DMS 273 (cell line): ENCODE results near the gene PCED1A.

Source experiments
- DNase-seq: peaks from one replicate; lab custom pipeline; 2025; ENCODE audit not compliant: unreplicated experiment; lab: John Stamatoyannopoulos, UW

PCED1A gene, protein sequence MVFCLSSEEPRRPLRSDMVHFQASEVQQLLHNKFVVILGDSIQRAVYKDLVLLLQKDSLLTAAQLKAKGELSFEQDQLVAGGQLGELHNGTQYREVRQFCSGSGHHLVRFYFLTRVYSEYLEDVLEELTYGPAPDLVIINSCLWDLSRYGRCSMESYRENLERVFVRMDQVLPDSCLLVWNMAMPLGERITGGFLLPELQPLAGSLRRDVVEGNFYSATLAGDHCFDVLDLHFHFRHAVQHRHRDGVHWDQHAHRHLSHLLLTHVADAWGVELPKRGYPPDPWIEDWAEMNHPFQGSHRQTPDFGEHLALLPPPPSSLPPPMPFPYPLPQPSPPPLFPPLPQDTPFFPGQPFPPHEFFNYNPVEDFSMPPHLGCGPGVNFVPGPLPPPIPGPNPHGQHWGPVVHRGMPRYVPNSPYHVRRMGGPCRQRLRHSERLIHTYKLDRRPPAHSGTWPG

DNA sequence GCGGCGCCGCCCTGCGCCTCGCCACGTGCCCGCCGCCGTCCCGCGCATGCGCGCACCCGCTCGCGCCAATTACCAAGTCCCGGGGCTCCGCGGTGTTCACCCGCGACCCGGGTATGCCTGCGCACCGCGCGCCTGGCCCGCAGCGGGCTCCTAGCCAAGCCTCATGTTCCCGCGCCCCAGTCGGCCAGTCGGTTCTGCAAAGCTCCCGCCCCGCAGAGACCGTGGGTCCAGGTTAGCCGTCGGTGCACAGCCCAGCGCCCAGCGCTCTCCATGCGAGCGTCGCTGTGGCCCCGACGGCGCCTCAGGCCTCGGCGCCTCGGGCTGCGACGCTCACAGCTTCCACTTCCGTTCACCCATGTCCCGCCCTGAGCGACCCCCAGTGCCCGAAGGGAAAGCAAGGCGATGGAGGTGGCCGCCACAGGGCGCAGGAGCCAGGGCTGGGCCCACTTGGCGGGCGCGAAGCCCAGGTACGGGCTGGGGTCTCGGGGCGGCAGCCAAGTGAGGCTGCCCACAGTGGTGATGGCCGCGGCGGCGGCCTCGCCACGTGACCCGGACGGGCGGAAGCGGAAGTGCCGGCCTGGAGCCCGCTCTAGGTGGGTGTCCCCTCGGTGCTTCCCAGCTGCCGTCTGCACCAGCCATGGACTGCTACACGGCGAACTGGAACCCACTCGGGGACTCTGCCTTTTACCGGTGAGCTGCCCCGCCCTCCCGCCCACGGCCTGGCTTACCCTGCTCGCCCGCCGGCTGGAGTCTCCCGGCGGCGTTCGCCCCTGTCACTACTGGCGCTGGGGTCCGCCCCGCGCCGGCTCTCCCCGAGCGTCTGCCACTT is at the start of gene PCED1A, which contains the start of gene VPS16:
Gene PCED1A (minus strand): TSS at position 518 of the 829 bp plus-strand sequence. CDS start 743 bp downstream, outside the sequence.
Gene VPS16 (plus strand): TSS at position 608 of the 829 bp plus-strand sequence. CDS start 30 bp downstream, at position 638.
- peak; percentile 95 for DNase-seq

DNA sequence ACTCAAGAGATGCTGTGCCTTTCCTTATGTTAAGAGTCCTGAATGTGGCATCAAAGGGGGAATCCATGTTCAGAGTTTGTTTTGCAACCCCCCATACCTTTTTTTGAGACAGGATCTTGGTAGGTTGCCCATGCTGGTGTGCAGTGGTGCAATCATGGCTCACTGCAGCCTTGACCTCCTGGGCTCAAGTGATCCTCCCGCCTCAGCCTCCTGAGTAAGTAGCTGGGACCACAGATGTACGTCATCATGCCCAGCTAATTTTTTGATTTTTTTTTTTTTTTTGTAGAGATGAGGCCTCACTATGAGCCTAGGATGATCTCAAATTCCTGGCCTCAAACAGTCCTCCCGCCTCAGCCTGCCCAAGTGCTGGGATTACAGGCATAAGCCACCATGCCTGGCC is 49.3 kb upstream of the PCED1A start:
- no peak for DNase-seq

DNA sequence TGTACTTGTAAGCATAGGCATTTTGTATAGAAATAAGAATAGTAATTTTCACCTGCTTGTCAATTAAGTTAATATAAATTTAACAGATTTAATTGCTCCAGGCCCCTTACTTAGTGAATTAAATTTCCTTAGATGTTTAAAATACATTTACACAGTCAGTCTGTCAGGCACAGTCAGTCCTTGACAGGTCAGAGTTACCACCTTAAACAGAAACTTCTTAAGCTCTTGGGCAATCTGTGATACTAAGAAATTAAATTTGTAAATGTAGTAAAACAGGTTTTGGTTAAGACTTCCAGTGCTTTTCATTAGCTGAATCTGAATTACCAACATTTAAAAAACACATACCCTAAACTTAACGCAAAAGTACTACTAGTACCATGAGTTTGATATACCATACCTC is 48.8 kb upstream of the PCED1A start:
- no peak for DNase-seq

DNA sequence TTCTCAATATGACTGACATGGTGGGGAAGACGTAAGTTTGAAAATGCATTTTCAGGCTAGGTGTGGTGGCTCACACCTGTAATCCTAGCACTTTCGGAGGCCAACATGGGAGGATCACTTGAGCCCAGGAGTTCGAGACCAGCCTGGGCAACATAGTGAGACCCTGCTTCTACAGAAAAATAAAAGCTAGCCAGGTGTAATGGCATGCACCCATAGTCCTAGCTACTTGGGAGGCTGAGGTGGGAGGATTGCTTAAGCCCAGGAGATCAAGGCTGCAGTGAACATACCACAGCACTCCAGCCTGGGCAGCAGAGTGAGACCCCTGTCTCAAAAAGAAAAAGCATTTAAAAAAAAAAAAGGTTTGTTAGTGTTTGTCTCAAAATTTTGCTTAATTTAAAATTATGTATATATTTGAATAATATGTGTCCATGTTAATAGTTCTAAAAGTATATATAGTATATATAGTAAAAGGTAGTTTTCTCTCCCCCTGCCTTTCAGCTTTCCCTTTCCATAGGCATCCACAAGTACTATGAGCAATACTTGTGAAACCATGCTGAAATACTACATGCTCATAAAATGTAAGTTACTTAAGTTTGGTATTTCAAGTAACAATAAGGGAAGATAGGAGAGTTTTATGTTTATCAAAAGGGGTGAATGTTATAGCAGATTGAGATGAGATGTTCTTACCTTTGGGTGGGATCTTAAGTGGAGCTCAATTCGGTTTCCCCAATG is 47.9 kb upstream of the PCED1A start:
- DNase-seq = no peak

DNA sequence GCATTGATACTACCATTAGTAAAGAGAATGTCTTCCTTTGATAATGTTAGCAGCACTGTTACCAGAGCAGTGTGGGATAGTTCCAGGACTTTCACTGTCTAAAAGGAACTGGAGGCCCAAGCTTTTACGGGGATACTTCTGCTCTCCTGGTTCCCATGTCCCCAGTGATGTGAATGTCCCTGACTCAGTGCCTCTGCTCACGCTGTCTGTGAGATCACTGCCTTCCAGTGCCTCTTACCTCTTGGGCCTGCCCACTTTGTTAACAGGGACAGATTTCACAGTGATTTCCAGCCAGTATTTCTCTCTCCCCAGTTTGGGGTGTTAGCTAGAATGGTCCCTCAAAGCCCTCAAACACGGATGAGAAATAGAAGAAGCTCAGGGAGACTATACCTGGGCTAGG is 47.3 kb upstream of the PCED1A start:
- no peak for DNase-seq

DNA sequence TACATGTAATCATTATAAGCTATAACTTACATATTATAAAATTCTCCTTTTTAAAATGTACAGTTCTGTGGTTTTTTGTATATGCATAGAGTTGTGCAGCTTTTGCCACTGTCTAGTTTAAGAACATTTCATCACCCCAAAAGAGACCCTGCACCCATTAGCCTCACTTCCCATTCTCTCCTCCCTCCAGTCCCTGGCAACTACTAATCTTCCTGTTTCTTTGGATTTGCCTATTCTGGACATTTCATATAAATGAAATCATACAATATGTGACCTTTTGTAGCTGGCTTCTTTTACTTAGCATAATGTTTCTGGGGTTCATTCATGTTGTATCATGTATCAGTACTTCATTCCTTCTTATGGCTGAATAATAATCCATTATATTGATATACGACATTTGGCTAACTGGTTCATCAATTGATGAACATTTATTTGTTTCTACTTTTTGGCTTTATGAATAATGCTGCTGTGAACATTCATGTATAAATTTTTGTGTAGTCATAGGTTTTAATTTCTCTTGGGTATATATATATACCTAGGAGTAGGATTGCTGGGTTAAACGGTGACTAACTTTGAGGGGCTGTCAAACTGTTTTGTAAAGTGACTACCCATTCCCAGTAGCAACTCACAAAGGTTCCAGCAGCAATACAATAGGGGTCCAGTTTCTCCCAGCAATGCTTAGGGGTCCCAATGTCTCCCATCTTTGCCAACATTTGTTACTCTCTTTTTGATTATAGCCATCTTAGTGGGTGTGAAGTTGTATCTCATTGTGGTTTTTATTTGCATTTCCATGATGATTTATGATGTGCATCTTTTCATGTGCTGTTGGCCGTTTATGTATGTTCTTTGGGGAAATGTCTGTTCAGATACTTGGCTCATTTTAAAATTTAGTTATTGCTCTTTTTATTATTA is 43.5 kb upstream of the PCED1A start:
- DNase-seq = no peak

DNA sequence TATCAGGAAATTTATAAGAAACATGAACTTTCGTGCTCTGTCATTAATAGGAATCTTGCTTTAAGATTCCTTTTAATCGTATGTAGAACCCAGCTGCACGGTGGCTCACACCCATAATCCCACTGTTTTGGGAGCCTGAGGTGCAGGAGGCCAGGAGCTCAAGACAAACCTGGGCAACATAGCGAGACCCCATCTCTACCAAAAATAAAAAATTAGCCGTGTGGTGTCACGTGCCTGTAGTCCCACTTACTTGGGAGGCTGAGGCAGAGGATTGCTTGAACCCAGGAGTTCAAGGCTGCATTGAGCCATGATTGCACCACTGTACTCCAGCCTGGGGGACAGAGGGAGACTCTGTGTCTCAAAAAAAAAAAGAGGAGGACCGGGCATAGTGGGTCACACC is 40.2 kb upstream of the PCED1A start:
- DNase-seq = no peak

DNA sequence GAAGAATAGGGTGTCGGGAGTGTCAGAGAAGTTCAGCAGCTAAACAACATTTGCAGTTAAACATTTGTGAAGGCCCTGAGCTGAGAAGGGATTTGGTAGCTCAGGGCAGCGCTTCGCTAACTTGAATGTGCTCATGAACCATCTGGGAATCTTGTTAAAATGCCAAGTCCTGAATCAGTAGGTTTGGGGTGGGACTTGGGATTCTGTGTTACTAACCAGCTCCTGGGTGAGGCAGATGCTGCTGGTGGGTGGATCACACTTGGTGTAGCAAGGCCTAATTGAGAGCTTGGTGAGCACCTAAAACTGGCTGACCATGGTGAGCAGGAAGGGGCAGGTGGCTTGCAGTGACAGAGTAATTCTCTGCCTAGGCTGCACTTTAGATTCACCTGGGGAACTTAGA is 38.7 kb upstream of the PCED1A start:
- peak; percentile 97 for DNase-seq

DNA sequence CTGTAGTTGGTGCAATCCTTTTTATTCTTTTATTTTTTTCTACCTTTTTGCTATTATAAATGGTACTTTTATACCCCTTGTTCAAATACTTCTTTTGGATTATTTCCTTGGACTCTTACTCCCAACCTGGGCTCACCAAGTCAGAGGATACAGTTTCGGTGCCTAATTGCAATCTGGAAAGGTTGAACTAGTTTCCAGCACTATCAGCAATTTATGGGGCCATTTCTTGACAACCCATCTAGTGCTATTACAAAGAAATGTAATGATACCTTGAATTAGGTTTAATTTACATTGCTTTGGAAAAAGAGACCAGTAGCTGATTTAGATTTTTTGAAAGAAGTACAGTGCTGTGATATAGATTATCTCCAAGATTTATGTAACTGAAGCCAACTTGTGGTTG is 38.1 kb upstream of the PCED1A start:
- DNase-seq = no peak

DNA sequence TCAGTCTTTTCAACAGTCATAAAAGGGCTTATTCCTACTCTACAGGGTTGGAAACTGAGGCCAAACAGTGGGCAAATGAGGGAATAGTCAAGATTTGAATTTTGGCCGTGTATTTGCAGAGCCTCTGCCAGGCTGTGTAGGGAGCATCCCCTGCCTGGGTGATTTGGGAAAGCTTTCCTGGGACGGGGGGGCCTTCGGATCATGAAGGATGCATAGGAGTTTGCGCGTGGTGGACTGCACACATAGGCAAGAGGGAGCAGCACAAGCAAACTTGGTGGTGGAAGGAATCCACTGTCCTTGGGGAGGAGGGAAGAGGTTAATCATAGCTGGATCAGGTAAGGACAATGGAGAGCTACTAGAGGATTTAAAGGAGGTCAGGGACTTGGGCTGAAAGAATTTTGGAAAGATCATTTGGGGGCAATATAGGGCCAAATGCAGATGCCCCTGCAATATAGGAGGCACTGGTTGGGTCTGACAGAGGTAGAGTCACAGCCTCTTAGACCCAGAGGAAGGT is 35.3 kb upstream of the PCED1A start:
- no peak for DNase-seq

DNA sequence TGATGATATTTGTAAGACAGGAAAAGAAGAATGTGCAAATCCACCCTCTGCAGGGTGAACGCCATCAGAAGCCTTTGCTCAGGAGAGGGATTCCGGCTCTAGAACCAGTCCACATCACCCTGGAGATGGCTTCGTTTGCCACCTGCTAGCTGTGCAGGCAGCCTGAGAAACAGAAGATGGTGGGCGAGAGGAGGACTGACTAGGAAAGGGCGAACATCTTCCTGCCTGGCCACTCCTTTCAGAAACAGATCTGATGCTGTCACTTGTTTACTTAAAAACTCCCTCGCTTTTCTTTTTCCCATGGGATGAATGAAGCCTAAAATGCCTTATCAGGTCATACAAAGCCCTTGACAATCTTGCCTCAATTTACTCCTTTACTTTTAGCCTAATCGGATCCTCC is 34.0 kb upstream of the PCED1A start:
- peak; percentile 43 for DNase-seq

DNA sequence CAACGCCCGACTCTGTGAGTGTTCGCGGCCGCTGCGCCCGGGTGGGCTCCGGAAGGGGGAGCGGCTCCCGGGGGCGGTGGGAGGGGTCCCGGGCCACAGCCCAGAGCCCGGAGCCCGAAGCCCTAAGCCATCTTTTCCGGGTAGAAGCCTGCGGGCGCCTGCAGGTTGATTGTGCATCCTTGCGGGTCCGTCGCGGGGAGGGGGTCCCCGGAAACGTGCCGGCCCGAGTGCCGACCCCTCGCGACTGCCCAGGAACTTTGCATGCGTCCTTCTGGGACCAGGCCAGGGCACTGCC is 33.2 kb upstream of the PCED1A start:
- DNase-seq = no peak

DNA sequence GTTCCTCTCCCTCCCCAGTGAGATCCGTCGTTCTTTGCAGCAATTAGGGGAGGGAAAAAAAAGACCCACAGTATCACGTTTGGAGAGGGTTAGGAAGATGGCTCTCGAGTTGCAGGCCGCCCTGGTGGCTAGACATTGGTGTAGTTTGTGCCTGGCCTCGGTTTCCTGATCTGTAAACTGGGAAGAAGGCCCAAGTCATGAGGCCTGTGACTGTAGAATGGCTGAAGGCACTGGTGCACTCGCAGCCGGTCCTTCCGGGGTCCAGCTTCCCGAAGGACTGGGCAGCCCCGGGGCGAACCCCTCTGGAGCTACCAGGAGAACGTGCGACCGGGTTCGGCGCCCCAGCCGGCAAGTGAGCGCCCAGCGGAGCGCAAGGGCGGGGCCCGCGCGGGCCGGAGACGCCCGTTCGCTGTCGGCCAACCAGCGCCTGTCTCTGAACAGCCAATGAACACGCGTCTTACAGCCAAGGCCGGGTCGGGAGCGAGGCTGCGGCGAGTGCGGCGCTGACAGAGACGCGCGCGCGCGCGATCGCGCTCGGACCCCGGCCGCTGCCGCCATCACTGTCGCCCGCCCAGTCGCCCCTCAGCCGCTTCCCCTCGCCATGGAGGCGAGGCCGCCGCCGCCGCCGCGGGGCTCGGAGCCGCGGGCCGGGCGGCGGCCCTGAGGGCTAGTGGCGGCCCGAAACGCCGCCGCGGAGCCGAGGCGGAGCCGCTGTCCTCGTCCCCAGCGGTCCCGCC is 32.7 kb upstream of the PCED1A start, which contains the start of gene PTPRA:
Gene PTPRA (plus strand): TSS at position 472 of the 737 bp plus-strand sequence. CDS start 90,797 bp downstream, outside the sequence.
- DNase-seq = peak; percentile 97

DNA sequence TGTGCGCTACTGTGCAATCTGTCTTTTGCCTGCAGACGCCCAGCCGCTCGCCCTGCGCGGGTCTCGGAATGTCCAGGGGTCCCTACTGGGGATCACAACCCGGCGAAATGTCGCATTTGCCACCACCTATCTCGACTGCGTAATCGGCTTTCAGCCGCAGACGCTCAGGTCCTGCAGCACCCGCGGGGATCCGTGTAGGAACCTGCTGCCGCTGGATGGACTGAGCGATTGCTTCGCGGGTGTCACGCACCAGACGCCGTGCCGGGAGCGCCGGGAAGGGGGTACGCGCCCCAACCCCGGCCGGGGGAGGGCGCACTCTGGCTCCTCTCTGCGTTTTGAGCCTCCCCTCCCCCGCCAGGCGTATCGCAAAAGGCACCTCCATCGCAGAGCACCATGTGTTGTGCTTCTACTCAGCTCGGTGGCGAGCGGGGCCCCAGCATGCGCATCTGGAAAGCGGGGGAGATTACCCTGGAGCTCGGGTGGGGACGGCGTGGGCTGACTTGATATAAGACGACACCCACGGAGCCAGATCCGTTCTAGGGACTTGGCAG is 32.1 kb upstream of the PCED1A start:
- peak; percentile 88 for DNase-seq

DNA sequence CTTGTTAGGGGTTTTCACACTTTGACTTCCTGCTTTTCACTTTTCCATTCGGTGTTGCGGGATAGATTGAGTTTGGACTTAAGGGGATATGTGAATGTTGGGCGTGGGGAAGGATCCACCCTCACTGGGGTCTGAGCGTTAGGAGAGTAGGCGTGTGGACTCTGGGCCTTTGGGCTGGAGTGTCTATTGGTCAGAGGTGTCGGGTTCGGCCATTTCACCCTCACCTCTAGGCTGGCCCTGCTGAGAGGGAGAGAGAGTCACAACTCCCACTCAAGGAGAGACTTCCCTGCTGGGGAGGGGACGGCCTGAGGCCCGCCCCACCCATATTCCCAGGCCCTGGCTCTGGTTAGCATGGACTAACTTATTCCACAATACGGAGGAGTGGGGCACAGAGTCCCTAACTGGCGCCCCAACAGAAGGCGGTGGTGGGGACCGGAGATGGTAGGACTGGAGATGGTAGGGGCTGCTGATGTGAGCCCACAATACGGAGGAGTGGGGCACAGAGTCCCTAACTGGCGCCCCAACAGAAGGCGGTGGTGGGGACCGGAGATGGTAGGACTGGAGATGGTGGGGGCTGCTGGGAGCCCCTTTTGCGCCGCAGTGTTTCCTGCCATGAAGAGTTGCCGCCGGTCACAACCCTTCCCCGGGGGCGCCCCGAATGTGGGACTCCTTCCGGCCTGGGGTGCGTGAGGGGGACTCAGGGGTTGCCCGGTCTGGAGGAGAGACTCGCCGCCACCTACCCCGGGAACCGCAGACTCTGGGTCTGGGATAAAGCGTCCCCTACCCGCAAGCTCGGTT is 31.4 kb upstream of the PCED1A start:
- DNase-seq = no peak

DNA sequence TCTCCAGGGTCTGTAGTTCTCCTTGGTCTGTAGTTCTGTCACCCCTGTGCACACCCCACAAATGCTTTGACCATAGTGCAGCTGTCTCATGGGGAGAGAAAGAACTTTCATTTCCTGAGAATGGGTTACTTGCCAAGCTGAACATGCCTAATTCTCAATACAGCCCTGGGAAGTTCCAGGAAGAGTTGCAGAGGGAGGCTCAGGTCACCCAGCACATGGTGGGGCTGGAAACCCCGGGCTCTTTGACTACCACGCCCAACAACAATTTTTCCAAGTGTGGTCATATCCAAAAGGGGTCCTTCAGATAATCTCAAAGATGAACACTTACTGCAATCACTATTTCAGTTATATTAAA is 30.6 kb upstream of the PCED1A start:
- no peak for DNase-seq

DNA sequence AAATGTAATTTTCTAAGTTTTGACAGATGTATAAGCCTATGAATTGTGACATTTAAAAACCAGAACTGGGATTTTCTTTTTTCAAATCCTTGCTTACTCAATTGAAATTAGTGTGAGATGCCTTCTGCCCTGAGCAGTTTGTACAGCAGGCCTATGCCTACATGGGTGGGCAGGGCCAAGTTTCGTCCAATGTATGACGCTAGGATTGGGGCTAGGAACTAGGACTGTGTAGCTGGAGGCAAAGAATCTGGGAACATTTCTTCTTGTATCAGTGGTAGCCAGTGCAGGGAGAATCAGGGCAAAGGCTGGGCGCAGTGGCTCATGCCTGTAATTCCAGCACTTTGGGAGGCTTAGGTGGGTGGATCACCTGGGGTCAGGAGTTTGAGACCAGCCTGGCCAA is 28.9 kb upstream of the PCED1A start:
- no peak for DNase-seq

DNA sequence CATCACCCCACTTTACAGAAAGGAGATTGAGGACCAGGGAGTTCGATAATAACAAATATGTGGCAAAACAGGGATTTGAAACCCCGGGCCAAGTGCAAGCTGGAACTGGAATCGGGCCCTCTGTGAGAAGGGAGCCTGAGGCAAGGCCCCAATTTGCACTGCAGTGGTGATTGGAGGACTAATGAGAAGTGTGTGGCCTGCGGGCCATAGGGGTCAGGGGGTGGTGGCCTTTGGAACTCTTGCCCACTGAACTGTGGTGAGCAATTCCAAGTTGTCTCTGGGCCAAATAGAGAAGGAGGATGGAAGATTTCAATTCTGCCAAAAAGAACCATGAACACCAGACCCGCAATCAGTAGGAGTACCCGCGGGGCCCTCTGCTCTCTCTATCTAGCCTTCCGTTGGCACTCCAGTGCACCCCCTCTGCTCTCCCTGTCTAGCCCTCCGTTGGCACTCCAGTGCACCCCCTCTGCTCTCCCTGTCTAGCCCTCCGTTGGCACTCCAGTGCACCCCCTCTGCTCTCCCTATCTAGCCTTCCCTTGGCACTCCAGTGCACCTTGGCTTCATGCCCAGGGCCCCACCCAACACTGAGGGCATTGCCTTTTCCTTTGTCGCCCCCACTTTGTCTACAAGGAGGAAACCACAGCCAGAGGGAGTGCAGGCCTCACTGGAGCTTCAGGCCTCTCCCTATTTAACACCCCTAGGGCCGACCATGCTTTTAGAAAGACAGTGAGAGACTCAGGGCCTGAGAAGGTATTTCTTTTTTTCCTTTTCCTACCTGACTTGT is 26.8 kb upstream of the PCED1A start:
- no peak for DNase-seq
